ENCODE measurements around the gene FAM135A. TPM values are rescaled to one million over a fixed set of nuclear protein-coding genes. Genes with fewer than 3 reads are reported as not detected.

Gene FAM135A
- total and polyA plus RNA-seq, 2 donors from 2014 or later, result 8.5 to 48.4 TPM

DNA sequence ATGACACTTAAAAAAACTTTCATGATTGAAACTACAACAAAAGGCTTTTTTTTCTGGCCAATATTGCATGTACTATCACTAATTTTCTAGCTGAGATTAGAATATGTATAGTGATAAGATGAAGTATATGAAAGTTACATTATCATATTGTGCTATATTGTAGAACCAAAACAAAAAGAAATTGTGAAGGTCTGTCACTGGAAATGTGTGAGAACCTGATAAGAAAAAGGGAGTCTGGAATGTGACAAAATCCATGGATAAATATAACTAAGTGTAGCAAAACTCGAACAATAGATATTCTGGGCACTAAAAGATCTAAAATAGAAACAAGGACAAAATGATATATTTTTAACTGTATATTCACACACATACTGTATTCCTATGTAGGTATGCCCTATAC is 36.7 kb upstream of the FAM135A start:
- Histone ChIP-seq H3K36me3 (ENCODE audit: control insufficient read depth in 2 of 3, insufficient read depth in 3 of 3, low read length in 3 of 3) (no peaks in the 10 kb centered on the region), H3K4me3 (ENCODE audit: low read length in 3 of 3) (no peak overlapping the region), H3K27ac (ENCODE audit: low read depth in 2 of 2, low read length in 2 of 2) (no peak overlapping the region), H3K9me3 (ENCODE audit: control insufficient read depth in 2 of 3, insufficient read depth in 1 of 3, low read length in 3 of 3) (no peaks in the 10 kb centered on the region), H3K4me1 (ENCODE audit: control insufficient read depth in 2 of 3, insufficient read depth in 2 of 3, low read depth in 1 of 3, low read length in 3 of 3) (no peaks in the 10 kb centered on the region), H3K27me3 (ENCODE audit: control insufficient read depth, insufficient read depth, low read length) (no peaks in the 10 kb centered on the region), H3K9ac (ENCODE audit: low read length in 3 of 3) (no peak overlapping the region)
- TF ChIP-seq, protein P1, sequence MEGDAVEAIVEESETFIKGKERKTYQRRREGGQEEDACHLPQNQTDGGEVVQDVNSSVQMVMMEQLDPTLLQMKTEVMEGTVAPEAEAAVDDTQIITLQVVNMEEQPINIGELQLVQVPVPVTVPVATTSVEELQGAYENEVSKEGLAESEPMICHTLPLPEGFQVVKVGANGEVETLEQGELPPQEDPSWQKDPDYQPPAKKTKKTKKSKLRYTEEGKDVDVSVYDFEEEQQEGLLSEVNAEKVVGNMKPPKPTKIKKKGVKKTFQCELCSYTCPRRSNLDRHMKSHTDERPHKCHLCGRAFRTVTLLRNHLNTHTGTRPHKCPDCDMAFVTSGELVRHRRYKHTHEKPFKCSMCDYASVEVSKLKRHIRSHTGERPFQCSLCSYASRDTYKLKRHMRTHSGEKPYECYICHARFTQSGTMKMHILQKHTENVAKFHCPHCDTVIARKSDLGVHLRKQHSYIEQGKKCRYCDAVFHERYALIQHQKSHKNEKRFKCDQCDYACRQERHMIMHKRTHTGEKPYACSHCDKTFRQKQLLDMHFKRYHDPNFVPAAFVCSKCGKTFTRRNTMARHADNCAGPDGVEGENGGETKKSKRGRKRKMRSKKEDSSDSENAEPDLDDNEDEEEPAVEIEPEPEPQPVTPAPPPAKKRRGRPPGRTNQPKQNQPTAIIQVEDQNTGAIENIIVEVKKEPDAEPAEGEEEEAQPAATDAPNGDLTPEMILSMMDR (IDR thresholded peaks at IDR 0.05; ENCODE audit: borderline replicate concordance, extremely low read depth, insufficient read depth), result no peak
- intact Hi-C loops (cut with DNase I), result no loop called here
- FAIRE-seq (no peak), DNase-seq (no peak)

DNA sequence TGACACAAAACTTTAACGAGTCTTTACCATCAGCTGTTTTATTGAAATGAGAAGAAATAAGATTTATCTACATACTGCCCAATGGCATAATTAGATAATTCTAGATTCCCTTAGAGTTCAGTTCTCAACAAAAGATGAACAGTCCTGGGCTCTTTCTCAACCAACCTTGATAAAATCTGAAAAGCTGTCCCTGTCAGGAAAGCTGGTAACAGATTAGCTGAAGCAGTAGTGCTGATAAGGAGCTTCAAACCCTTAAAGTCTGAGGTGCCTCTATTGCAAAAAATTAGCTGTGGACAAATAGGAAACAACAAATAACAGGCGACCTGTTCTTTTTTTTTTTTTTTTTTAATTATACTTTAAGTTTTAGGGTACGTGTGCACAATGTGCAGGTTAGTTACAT is 35.9 kb upstream of the FAM135A start:
- H3K9me3 ChIP-seq (ENCODE audit: control insufficient read depth in 2 of 3, insufficient read depth in 1 of 3, low read length in 3 of 3), result no peaks in the 10 kb centered on the region
- no peaks in the 10 kb centered on the region for H3K27me3 ChIP-seq (ENCODE audit: control insufficient read depth, insufficient read depth, low read length)
- H3K36me3 ChIP-seq (ENCODE audit: control insufficient read depth in 2 of 3, insufficient read depth in 3 of 3, low read length in 3 of 3), result no peaks in the 10 kb centered on the region
- TF ChIP-seq, protein P1 (IDR thresholded peaks at IDR 0.05; ENCODE audit: borderline replicate concordance, extremely low read depth, insufficient read depth), result no peak
- intact Hi-C loops (cut with DNase I), result no loop called here
- H3K4me1 ChIP-seq (ENCODE audit: control insufficient read depth in 2 of 3, insufficient read depth in 2 of 3, low read depth in 1 of 3, low read length in 3 of 3), result no peaks in the 10 kb centered on the region
- no peak overlapping the region for H3K9ac ChIP-seq (ENCODE audit: low read length in 3 of 3)
- DNase-seq (no peak), FAIRE-seq (no peak)
- H3K4me3 ChIP-seq (ENCODE audit: low read length in 3 of 3), result no peak overlapping the region
- no peak overlapping the region for H3K27ac ChIP-seq (ENCODE audit: low read depth in 2 of 2, low read length in 2 of 2)

DNA sequence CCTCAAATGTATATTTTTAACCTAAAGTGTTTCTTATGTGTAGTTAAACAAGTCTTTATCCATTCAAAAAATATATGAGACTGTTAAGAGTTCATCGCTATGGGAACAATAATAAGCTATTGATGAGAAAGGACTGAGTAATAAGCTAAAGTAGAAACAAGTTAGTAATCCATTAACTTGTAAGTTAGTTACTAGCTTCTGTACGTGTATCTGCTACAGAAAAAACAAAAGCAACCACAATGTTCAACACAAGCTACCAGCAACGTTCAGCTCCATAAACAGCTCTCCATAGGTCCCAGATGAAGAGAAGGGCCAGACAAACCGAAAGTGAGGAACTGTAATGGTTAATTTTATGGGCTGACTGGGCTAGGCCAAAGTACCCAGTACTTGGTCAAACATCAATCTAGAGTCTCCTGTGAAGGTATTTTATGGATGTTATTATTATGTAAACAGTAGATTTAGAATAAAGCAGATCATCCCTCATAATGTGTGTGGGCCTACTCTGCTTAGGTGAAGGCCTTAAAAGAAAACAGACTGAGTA is 33.8 kb upstream of the FAM135A start:
- Histone ChIP-seq H3K9ac (ENCODE audit: low read length in 3 of 3) (no peak overlapping the region), H3K4me3 (ENCODE audit: low read length in 3 of 3) (peak overlapping the region in 2 of 3 donors; percentile 7 to 12), H3K36me3 (ENCODE audit: control insufficient read depth in 2 of 3, insufficient read depth in 3 of 3, low read length in 3 of 3) (no peaks in the 10 kb centered on the region), H3K4me1 (ENCODE audit: control insufficient read depth in 2 of 3, insufficient read depth in 2 of 3, low read depth in 1 of 3, low read length in 3 of 3) (no peaks in the 10 kb centered on the region), H3K27ac (ENCODE audit: low read depth in 2 of 2, low read length in 2 of 2) (no peak overlapping the region), H3K9me3 (ENCODE audit: control insufficient read depth in 2 of 3, insufficient read depth in 1 of 3, low read length in 3 of 3) (no peaks in the 10 kb centered on the region), H3K27me3 (ENCODE audit: control insufficient read depth, insufficient read depth, low read length) (no peaks in the 10 kb centered on the region)
- TF ChIP-seq, protein P1 (IDR thresholded peaks at IDR 0.05; ENCODE audit: borderline replicate concordance, extremely low read depth, insufficient read depth), result no peak
- intact Hi-C loops (cut with DNase I), result no loop called here
- FAIRE-seq (no peak), DNase-seq (no peak)

DNA sequence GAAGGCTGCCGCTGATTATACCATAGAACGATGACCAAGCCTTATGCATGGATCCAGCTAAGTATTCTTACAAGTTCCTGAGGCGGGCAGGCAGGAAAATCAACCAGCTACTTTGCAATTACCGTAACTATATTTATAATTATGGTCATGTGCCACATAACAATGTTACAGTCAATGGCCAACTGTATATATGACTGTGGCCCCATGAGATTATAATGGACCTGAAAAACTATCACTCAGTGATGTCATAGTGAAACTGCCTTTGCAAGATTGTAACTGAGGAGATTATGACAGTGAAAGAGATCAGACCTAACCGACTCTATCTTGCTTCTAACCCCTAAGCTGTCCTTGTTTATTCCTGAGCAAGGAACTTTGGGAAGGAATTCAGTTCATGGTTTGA is 33.1 kb upstream of the FAM135A start:
- Histone ChIP-seq H3K4me1 (ENCODE audit: control insufficient read depth in 2 of 3, insufficient read depth in 2 of 3, low read depth in 1 of 3, low read length in 3 of 3) (no peaks in the 10 kb centered on the region), H3K27me3 (ENCODE audit: control insufficient read depth, insufficient read depth, low read length) (no peaks in the 10 kb centered on the region), H3K9ac (ENCODE audit: low read length in 3 of 3) (no peak overlapping the region), H3K27ac (ENCODE audit: low read depth in 2 of 2, low read length in 2 of 2) (no peak overlapping the region), H3K36me3 (ENCODE audit: control insufficient read depth in 2 of 3, insufficient read depth in 3 of 3, low read length in 3 of 3) (no peaks in the 10 kb centered on the region), H3K4me3 (ENCODE audit: low read length in 3 of 3) (peak overlapping the region in 1 of 3 donors; percentile 7), H3K9me3 (ENCODE audit: control insufficient read depth in 2 of 3, insufficient read depth in 1 of 3, low read length in 3 of 3) (no peaks in the 10 kb centered on the region)
- no peak for FAIRE-seq
- intact Hi-C loops (cut with DNase I), result no loop called here
- TF ChIP-seq, protein P1 (IDR thresholded peaks at IDR 0.05; ENCODE audit: borderline replicate concordance, extremely low read depth, insufficient read depth), result no peak
- no peak for DNase-seq
